ENCODE data around the gene KRTAP16-1.

KRTAP16-1 gene

DNA sequence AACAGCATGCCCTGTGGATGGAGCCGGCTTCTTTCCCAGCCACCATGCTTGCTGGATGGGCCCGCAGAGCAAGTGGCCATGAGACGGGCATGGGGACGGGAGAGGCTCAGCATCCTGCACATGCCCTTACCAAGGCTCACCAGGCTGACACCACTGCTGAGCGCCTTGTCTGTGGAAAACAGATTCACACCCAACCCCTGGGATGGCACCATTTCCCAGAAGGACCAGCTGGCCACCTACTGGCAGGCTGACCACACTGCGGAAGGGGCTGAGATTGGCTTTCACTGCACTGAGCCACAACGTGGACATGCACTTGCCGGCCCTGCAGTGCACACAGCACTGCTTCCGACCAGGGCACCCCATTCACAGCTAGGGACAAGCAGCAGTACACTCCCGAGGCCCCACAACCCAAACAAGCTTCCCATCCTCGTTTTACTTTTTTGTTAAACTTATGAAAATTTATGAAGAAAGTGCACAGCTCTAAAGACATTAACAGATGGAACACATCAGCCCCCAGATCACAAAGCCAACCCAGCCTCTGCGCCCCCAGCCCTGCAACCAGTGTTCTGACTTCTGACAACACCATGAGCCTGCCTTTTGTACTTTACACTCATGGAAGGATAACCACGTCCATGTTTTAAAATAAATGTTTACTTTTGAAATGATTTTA, 20.3 kb upstream of the KRTAP16-1 start:
- DNase-seq (ENCODE audit: low spot score): peak; percentile 76

- no peak for DNase-seq (ENCODE audit: low spot score)
Measured at GRCh38 chr17:41328207-41328606, 19.1 kb upstream of the KRTAP16-1 start.

GRCh38 chr17:41327411-41328120, 18.5 kb upstream of the KRTAP16-1 start:
- no peak for DNase-seq (ENCODE audit: low spot score)

DNA sequence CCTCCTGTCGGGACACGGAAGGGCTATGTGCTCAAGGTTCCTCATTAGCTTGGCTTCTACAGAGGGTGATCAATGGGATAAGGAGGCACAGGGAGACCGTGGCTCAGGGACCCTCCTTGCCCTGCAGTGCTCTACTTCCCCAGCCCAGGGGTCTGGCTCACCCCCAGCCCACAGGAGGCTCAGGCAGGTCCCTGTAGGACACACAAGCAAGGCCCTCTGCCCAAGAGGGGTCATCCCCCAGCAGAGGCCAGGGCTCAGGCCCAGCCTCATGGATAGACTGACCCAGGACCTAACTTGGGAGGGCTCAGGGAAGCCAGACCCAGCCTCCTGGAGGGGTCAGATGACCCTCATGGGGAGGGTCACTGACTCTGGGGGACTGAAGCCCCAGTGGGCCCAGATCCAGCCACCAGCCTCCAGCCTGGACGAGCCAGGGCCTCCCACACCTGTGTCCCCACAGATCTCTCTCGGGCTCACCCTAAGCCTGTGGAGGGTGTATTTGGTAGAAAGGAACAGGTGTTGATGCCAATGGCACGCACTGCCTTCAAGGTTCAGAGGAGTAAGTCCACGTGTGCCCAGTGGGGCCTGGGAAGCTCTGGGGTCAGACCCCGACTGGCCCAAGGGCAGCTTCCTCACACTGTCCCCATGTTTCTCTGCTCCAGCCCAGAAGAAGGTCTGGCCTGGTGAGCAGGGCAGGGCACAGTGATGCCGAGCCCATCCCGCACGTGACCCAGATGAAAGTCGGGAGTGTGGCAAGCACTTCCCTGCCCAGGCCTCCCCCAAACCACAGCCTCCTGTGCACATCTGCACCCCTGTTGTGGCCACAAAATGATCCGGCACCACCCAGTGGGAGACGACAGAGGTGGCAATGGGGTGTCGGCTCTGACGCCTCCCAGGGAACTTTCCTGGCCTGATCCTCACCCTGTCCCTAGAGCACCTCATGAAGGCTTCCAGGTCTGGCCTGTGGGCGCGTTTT, 17.4 kb upstream of the KRTAP16-1 start:
- no peak for DNase-seq (ENCODE audit: low spot score)

DNA sequence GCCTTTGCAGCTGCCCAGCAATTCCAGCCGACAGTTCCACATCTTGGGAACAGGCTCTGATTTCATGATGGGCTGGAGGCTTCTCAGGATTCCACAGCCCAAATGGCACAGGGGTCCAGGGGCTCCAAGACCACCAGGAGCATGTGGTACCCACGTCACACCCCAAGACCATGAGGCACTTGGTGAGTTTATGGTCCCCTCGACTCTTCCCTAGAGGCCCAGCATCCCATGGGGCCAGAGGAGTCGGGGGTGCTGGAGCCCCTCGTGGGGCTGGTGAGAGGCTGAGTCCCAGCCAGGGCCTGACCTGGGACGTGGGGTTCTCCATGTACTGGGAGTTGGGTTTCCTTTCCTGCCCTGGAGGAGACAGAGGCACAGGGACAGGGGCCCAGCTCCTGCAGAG, 16.5 kb upstream of the KRTAP16-1 start:
- DNase-seq (ENCODE audit: low spot score): no peak

DNA sequence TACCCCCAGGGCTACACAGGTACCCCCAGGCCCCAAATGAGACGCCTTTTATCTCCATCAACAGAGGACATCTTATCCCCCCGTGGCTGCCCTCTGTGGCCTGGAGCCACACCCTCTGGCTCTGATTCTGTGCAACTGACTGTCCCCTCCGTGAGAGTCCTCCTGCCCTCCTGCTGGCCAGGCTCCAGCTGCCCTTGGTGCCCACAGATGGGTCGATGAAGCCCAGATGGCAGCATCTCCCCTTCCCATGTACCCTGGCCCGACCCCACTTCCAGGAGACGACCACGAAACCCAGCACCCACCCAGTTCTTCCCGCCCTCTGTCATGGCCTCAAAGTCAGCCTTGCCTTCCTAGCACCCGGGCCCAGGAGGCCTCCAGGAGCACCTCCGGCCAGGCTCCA, 16.0 kb upstream of the KRTAP16-1 start:
- no peak for DNase-seq (ENCODE audit: low spot score)

DNA sequence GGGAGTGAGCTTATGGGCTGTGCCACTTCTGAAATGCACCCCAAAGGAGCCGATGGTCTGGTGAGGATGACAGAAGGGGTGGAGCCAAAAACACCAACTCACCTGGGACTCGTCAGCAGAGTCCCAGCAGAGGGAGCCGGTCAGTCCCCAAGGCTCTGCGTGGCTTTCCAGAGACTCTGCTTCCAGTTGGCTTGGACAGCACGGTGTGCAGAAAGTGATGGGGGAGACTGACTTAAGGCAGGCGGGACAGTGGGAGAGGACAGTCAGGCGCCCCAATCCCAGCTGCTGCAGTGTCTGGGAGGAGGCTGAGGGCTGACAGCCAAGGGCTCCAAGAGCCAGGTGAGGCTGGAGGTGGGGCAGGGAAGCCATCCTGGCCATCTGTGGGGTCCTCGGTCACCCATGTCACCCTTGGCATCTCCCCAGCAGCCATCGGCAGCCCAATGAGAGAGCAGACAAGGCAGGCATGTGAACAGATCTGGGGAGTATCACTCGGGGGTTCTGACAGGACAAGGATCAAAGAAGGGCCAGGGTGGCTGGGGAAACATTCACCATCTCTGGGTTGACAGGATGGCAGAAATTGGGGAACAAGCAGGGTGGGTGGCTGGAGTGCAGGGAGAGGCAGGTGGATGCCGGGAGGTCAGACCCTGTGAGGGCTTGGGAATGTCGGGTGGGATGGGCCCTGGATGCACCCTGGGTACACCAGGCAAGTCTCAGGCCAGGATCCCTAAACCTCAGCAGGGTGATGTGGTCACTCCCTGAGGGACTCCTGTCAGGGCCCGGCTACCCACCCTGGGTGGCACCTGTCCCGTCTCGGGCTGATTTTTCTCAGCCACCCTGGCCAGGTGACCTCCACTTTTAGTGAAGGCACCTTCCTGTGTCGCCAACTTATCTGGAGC, 15.3 kb upstream of the KRTAP16-1 start:
- DNase-seq (ENCODE audit: low spot score): peak; percentile 66

DNA sequence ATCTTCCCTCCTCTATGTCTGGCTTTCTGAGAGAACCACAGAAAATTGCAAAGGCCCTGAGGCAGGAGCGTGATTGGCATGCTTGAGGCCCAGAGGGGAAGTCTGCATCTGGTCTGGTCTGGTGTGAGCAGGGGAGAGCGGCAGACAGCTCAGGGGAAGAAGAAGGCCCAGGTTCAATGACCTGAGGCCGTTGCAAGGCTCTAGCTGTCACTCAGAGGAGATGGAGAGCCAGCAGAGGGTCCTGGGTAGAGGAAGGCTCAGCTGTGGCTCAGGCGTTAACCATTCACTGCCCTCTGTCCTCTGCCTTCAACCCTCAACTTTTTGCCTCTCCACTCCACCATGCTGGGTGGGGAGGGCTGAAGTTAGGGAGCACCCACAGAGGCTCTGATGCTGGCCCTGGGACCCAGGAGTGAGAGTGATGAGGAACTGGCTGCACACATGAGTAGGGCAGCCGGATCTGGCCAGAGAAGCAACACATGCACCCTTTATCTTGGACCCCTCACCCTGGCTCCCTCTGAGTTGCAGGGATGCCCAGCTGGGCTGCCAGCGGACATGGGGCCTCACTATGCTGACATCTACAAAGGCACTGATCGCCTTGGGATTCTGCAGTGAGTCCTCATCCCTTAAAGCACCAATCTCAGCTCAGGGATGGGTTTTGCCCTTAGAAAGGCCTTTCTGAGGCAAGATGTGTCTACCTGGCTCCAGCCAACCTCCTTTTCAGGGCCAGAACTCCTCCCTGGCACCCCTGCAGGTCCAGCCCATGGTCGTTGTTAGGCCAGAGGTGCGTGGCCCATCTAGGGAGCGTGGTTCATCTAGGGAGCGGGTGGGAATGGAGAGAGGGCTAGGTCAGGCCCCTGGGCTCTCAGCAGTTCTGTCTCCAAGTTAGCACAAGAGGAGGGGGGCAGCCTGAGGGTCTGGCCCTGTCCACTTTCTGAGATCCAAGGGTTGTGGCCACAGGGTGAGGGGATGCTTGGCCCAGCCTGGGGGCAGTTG, 14.1 kb upstream of the KRTAP16-1 start:
- no peak for DNase-seq (ENCODE audit: low spot score)

GRCh38 chr17:41322094-41322902, 13.2 kb upstream of the KRTAP16-1 start:
- DNase-seq (ENCODE audit: low spot score): peak; percentile 32

GRCh38 chr17:41318231-41318630, 9.1 kb upstream of the KRTAP16-1 start:
- DNase-seq (ENCODE audit: low spot score): no peak

DNA sequence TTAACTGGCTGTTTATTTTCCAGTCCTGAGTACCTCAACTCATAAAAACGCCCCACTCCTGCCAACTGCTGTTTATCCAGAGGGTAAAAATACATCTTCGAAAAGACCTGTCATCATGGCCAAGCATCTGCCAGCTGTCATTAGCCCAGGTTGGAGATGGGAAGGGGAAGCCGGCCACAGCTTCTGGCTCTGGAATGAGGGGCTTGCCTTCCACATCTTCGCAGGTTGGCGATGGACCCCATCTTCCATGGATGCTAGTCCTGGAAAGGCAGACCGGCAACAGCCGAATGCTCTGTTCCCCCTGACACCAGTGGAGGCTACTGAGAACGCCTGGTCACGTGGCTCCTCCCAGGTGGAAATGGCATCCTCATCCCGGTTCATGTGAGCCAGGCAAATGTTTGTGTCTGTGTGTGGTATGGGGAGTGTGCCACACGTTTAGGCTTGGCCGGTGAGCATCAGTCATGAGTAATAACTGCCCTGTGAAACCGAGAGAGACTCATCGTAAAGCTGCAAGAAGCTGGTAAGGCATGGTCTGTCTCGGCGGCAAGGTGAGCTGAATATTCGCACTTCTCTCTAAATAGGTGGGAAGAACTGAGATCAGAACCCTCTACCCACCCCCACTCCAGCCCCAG, 6.8 kb upstream of the KRTAP16-1 start:
- DNase-seq (ENCODE audit: low spot score): no peak

- DNase-seq (ENCODE audit: low spot score): no peak
Measured at GRCh38 chr17:41315204-41315794, 6.2 kb upstream of the KRTAP16-1 start, which contains the start of gene KRTAP17-1. KRTAP17-1 (minus strand) TSS chr17:41315710; CDS start chr17:41315650, 60 bp downstream.

- no peak for DNase-seq (ENCODE audit: low spot score)
Measured at GRCh38 chr17:41311111-41311510, 2.0 kb upstream of the KRTAP16-1 start.

GRCh38 chr17:41308251-41308917, 725 bp downstream of the KRTAP16-1 start:
- DNase-seq (ENCODE audit: low spot score): no peak

- no peak for DNase-seq (ENCODE audit: low spot score)
Measured at GRCh38 chr17:41307647-41308046, 1.5 kb downstream of the KRTAP16-1 start.

- no peak for DNase-seq (ENCODE audit: low spot score)
Measured at GRCh38 chr17:41304091-41304490, 5.0 kb downstream of the KRTAP16-1 start.

DNA sequence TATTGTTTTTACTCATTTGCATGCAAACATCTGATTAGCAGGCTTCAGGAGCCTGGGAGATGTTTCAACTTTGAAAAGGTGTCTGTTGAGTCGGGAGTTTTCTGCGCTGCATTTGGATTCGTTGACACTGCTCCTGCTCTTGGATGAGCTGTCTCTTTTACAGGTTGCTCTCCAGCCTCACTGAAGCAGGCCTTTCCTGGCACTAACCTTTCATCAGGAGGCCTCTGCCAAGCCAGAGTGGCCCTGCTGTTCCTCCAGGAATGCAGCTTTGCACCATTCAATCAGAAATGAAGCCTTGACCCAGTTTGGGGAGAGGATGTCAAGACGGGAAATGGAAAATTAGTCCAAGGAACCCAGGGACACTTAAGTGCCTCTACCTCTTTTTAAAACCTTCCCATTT, 6.1 kb downstream of the KRTAP16-1 start:
- DNase-seq (ENCODE audit: low spot score): no peak

All from iPS-NIHi11 (cell line).